ENCODE results near the gene CDH11.

The CDH11 gene

GRCh38 chr16:65062736-65063583, 58.9 kb downstream of the CDH11 start:
- Histone ChIP-seq H3K27me3 (ENCODE audit: control insufficient read depth in 1 of 2, insufficient read depth in 1 of 2, low read length in 2 of 2) (no peaks in the 10 kb centered on the region), H3K4me1 (ENCODE audit: control insufficient read depth, insufficient read depth, low read depth, low read length) (peaks cover 7% of the 10 kb centered on the region), H2BK120ac (ENCODE audit: low read depth, low read length) (no peak overlapping the region), H3K4me2 (ENCODE audit: low read length, poor library complexity, severe bottlenecking) (no peak overlapping the region), H3K4me3 (ENCODE audit: insufficient read depth in 1 of 2, low read depth in 1 of 2, low read length in 2 of 2) (no peak overlapping the region), H3K27ac (ENCODE audit: low read length, poor library complexity, severe bottlenecking) (peak overlapping the region; percentile 16), H4K91ac (ENCODE audit: low read length) (no peak overlapping the region), H3K23ac (ENCODE audit: low read length in 2 of 2) (no peak overlapping the region), H2AK5ac (ENCODE audit: low read length, severe bottlenecking) (no peak overlapping the region), H3K4ac (ENCODE audit: low read depth in 1 of 2, low read length in 2 of 2) (no peak overlapping the region), H3K18ac (ENCODE audit: low read depth in 1 of 2, low read length in 2 of 2) (no peak overlapping the region), H3K79me1 (replicated peaks; ENCODE audit: low read length, poor library complexity, severe bottlenecking) (peaks cover 11% of the 10 kb centered on the region), H2BK12ac (ENCODE audit: low read length in 2 of 2) (no peak overlapping the region), H2BK15ac (ENCODE audit: low read depth, poor library complexity, severe bottlenecking) (no peak overlapping the region), H3K14ac (ENCODE audit: low read length in 2 of 2) (no peak overlapping the region), H3K9me3 (ENCODE audit: control insufficient read depth, low read length) (no peaks in the 10 kb centered on the region), H4K8ac (ENCODE audit: low read length) (no peak overlapping the region), H3K36me3 (ENCODE audit: control insufficient read depth in 1 of 2, insufficient read depth in 2 of 2, low read depth in 1 of 2, low read length in 2 of 2) (peaks cover 0 to 59% of the 10 kb centered on the region in 2 experiments), H3K9ac (ENCODE audit: low read length) (no peak overlapping the region), H2BK5ac (ENCODE audit: low read depth, low read length, poor library complexity, severe bottlenecking) (no peak overlapping the region), H2AFZ (ENCODE audit: low read depth, low read length) (no peak overlapping the region)
- DNase-seq, result no peak
- WGBS, result 89% methylated on average over 6 of the region's 8 CpGs

- Histone ChIP-seq H3K36me3 (ENCODE audit: control insufficient read depth in 1 of 2, insufficient read depth in 2 of 2, low read depth in 1 of 2, low read length in 2 of 2) (peaks cover 0 to 68% of the 10 kb centered on the region in 2 experiments), H2BK12ac (ENCODE audit: low read length in 2 of 2) (no peak overlapping the region), H3K4me3 (ENCODE audit: insufficient read depth in 1 of 2, low read depth in 1 of 2, low read length in 2 of 2) (no peak overlapping the region), H3K4me1 (ENCODE audit: control insufficient read depth, insufficient read depth, low read depth, low read length) (peaks cover 13% of the 10 kb centered on the region), H3K18ac (ENCODE audit: low read depth in 1 of 2, low read length in 2 of 2) (no peak overlapping the region), H3K27ac (ENCODE audit: low read length, poor library complexity, severe bottlenecking) (peak overlapping the region; percentile 44), H3K23ac (ENCODE audit: low read length in 2 of 2) (no peak overlapping the region), H2BK5ac (ENCODE audit: low read depth, low read length, poor library complexity, severe bottlenecking) (no peak overlapping the region), H3K14ac (ENCODE audit: low read length in 2 of 2) (no peak overlapping the region), H2AK5ac (ENCODE audit: low read length, severe bottlenecking) (no peak overlapping the region), H3K9me3 (ENCODE audit: control insufficient read depth, low read length) (no peaks in the 10 kb centered on the region), H2BK120ac (ENCODE audit: low read depth, low read length) (no peak overlapping the region), H4K8ac (ENCODE audit: low read length) (no peak overlapping the region), H2AFZ (ENCODE audit: low read depth, low read length) (no peak overlapping the region), H3K4me2 (ENCODE audit: low read length, poor library complexity, severe bottlenecking) (no peak overlapping the region), H3K79me1 (replicated peaks; ENCODE audit: low read length, poor library complexity, severe bottlenecking) (peaks cover 11% of the 10 kb centered on the region), H3K27me3 (ENCODE audit: control insufficient read depth in 1 of 2, insufficient read depth in 1 of 2, low read length in 2 of 2) (no peaks in the 10 kb centered on the region), H4K91ac (ENCODE audit: low read length) (no peak overlapping the region), H3K9ac (ENCODE audit: low read length) (no peak overlapping the region), H3K4ac (ENCODE audit: low read depth in 1 of 2, low read length in 2 of 2) (no peak overlapping the region), H2BK15ac (ENCODE audit: low read depth, poor library complexity, severe bottlenecking) (no peak overlapping the region)
- WGBS, result 96% methylated on average over 2 of the region's 5 CpGs
- no peak for DNase-seq
Measured at GRCh38 chr16:65061935-65062518, 59.8 kb downstream of the CDH11 start.

GRCh38 chr16:65061263-65061662, 60.6 kb downstream of the CDH11 start:
- H4K8ac ChIP-seq (ENCODE audit: low read length), result no peak overlapping the region
- H2AFZ ChIP-seq (ENCODE audit: low read depth, low read length), result no peak overlapping the region
- no peak overlapping the region for H2BK120ac ChIP-seq (ENCODE audit: low read depth, low read length)
- no peak overlapping the region for H2AK5ac ChIP-seq (ENCODE audit: low read length, severe bottlenecking)
- no peak overlapping the region for H3K27ac ChIP-seq (ENCODE audit: low read length, poor library complexity, severe bottlenecking)
- H3K36me3 ChIP-seq (ENCODE audit: control insufficient read depth in 1 of 2, insufficient read depth in 2 of 2, low read depth in 1 of 2, low read length in 2 of 2), result peaks cover 0 to 68% of the 10 kb centered on the region in 2 experiments
- no peak overlapping the region for H3K9ac ChIP-seq (ENCODE audit: low read length)
- H4K91ac ChIP-seq (ENCODE audit: low read length), result no peak overlapping the region
- no CpG with 5 or more reads among the region's 3 CpGs for WGBS
- H3K27me3 ChIP-seq (ENCODE audit: control insufficient read depth in 1 of 2, insufficient read depth in 1 of 2, low read length in 2 of 2), result no peaks in the 10 kb centered on the region
- no peak overlapping the region for H3K14ac ChIP-seq (ENCODE audit: low read length in 2 of 2)
- H2BK5ac ChIP-seq (ENCODE audit: low read depth, low read length, poor library complexity, severe bottlenecking), result no peak overlapping the region
- H3K23ac ChIP-seq (ENCODE audit: low read length in 2 of 2), result no peak overlapping the region
- no peak overlapping the region for H2BK12ac ChIP-seq (ENCODE audit: low read length in 2 of 2)
- no peak overlapping the region for H2BK15ac ChIP-seq (ENCODE audit: low read depth, poor library complexity, severe bottlenecking)
- no peak for DNase-seq
- H3K4me3 ChIP-seq (ENCODE audit: insufficient read depth in 1 of 2, low read depth in 1 of 2, low read length in 2 of 2), result no peak overlapping the region
- no peak overlapping the region for H3K4ac ChIP-seq (ENCODE audit: low read depth in 1 of 2, low read length in 2 of 2)
- H3K4me1 ChIP-seq (ENCODE audit: control insufficient read depth, insufficient read depth, low read depth, low read length), result peaks cover 14% of the 10 kb centered on the region
- H3K4me2 ChIP-seq (ENCODE audit: low read length, poor library complexity, severe bottlenecking), result no peak overlapping the region
- no peak overlapping the region for H3K18ac ChIP-seq (ENCODE audit: low read depth in 1 of 2, low read length in 2 of 2)
- peaks cover 11% of the 10 kb centered on the region for H3K79me1 ChIP-seq (replicated peaks; ENCODE audit: low read length, poor library complexity, severe bottlenecking)
- H3K9me3 ChIP-seq (ENCODE audit: control insufficient read depth, low read length), result no peaks in the 10 kb centered on the region

- H3K4me1 ChIP-seq (ENCODE audit: control insufficient read depth, insufficient read depth, low read depth, low read length), result peaks cover 15% of the 10 kb centered on the region
- H3K79me1 ChIP-seq (replicated peaks; ENCODE audit: low read length, poor library complexity, severe bottlenecking), result peaks cover 6% of the 10 kb centered on the region
- no peak overlapping the region for H2BK120ac ChIP-seq (ENCODE audit: low read depth, low read length)
- peak overlapping the region; percentile 22 for H3K27ac ChIP-seq (ENCODE audit: low read length, poor library complexity, severe bottlenecking)
- H3K18ac ChIP-seq (ENCODE audit: low read depth in 1 of 2, low read length in 2 of 2), result no peak overlapping the region
- H3K4ac ChIP-seq (ENCODE audit: low read depth in 1 of 2, low read length in 2 of 2), result no peak overlapping the region
- H3K14ac ChIP-seq (ENCODE audit: low read length in 2 of 2), result no peak overlapping the region
- no peaks in the 10 kb centered on the region for H3K27me3 ChIP-seq (ENCODE audit: control insufficient read depth in 1 of 2, insufficient read depth in 1 of 2, low read length in 2 of 2)
- no peak overlapping the region for H2BK12ac ChIP-seq (ENCODE audit: low read length in 2 of 2)
- H2AFZ ChIP-seq (ENCODE audit: low read depth, low read length), result no peak overlapping the region
- no peak overlapping the region for H3K23ac ChIP-seq (ENCODE audit: low read length in 2 of 2)
- no peaks in the 10 kb centered on the region for H3K9me3 ChIP-seq (ENCODE audit: control insufficient read depth, low read length)
- H3K36me3 ChIP-seq (ENCODE audit: control insufficient read depth in 1 of 2, insufficient read depth in 2 of 2, low read depth in 1 of 2, low read length in 2 of 2), result peaks cover 0 to 68% of the 10 kb centered on the region in 2 experiments
- no peak for DNase-seq
- H4K91ac ChIP-seq (ENCODE audit: low read length), result no peak overlapping the region
- H2AK5ac ChIP-seq (ENCODE audit: low read length, severe bottlenecking), result peak overlapping the region; percentile 95
- H2BK5ac ChIP-seq (ENCODE audit: low read depth, low read length, poor library complexity, severe bottlenecking), result no peak overlapping the region
- no peak overlapping the region for H3K4me2 ChIP-seq (ENCODE audit: low read length, poor library complexity, severe bottlenecking)
- no peak overlapping the region for H2BK15ac ChIP-seq (ENCODE audit: low read depth, poor library complexity, severe bottlenecking)
- H3K4me3 ChIP-seq (ENCODE audit: insufficient read depth in 1 of 2, low read depth in 1 of 2, low read length in 2 of 2), result no peak overlapping the region
- no peak overlapping the region for H3K9ac ChIP-seq (ENCODE audit: low read length)
- H4K8ac ChIP-seq (ENCODE audit: low read length), result no peak overlapping the region
- WGBS, result 97% methylated on average over 15 of the region's 15 CpGs
Measured at GRCh38 chr16:65059406-65059980, 62.4 kb downstream of the CDH11 start.

Data from mesenchymal stem cell (in vitro differentiated cells and primary cell).